Upper lobe of left lung (tissue), 4 donors: ENCODE data around the gene SEC16A.

Experiments
- CTCF ChIP-seq, 6 experiments: fragments of 450-650 bp in 4 of 6; fragments of 200-600 bp in 2 of 6; sonication (generic) in 2 of 6; IDR thresholded peaks; one replicate each; pipeline ENCODE4 v1.5.1; 2016 to 2019; ENCODE audit warnings: antibody characterized with exemption in 6 of 6
- POLR2A ChIP-seq, 4 donors: fragments of 450-650 bp; IDR thresholded peaks; one replicate each; pipeline ENCODE4 v1.5.1; 2016 to 2017; ENCODE audit warnings: antibody characterized with exemption in 4 of 4, mild to moderate bottlenecking in 2 of 4
- POLR2AphosphoS5 ChIP-seq, 2 donors: sonication (generic); formaldehyde crosslinking; IDR thresholded peaks; one replicate each; pipeline ENCODE4 v1.5.1; 2017; ENCODE audit warnings: antibody characterized with exemption in 2 of 2

DNA sequence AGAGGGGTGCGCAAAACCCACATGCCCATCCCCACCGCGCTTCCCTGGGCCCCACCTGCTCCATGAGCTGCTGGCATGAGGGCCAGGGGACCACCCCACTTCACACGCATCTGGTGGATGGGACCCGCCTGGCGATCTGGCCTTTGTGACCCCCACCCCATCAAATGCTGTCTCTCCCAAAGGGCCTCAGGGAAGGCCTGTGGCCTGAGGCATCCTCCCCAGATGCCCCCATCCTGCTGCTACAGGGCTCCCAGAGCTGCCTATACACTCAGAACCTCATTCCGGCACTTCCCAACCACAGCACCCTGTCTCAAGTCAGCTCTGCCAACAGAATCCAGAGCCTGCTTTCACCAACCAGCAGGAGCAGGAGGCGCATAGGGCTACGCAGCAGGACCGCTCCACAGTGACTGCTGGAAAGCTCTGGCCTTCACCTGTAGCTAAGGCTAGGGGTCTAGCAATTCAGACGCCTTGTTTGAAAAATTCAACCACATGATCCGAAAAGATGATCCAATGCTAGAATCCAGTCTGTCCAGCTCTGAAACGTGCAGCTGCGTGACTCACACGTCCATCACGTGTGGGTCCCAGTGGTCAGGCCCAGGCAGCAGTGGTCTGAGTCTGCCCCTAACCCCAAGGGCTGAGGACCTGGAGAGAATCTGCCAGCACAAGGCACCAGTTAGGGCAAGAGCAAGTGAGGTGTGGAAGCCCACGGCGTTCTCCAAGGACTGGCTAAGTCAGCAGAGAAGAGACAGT is 81.5 kb downstream of the SEC16A start:
- TF ChIP-seq CTCF (IDR thresholded peaks at IDR 0.05) (no peak), POLR2A (IDR thresholded peaks at IDR 0.05) (no peak), POLR2AphosphoS5 (IDR thresholded peaks at IDR 0.05) (no peak)
